CD4-positive, alpha-beta T cell treated with Interleukin-12 subunit alpha and Interleukin-12 subunit beta, for 1 hour (primary cell): Measurements from ENCODE around the gene C8G.

Experiments
- DNase-seq: peaks from one replicate; pipeline ENCODE4 v3.0.0-alpha.2; 2020

Gene C8G

DNA sequence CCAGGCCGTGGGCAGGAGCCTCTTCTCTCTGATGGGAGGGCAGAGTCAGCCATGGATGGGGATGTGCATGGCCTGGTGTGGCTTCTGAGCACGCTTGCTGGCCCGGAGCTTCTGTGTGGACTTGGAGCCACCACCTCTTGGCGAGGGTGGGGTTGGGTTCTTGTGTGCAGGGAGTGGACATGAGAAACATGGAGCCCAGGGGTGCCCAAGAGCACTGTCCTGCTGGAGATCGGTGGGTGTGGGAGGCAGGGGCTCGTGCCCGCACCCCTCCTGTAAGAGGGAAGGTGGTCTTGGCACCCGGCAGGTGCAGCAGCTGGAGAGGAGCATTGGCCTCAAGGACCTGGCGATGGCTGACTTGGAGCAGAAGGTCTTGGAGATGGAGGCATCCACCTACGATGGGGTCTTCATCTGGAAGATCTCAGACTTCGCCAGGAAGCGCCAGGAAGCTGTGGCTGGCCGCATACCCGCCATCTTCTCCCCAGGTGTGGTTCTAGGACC is 24.3 kb upstream of the C8G start:
- DNase-seq = no peak

DNA sequence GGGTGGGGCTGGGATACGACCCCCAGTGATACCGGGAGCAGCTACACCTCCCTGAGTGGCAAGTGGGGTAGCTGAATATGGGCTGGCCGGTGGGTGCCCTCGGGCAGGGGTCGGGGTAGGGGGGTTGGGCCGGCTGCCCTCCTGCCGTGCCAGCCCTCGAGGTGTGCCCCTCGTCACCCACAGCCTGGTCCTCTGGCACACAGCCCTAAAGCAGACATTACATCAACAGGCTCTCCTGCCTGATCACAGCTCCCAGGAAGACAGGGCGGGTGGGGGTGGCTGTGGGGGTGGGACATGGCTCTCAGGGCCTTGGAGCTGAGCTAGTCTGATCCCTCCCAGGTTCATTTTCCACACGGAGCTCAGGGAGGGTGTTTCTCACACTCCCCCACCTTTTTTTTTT is 23.7 kb upstream of the C8G start:
- no peak for DNase-seq

DNA sequence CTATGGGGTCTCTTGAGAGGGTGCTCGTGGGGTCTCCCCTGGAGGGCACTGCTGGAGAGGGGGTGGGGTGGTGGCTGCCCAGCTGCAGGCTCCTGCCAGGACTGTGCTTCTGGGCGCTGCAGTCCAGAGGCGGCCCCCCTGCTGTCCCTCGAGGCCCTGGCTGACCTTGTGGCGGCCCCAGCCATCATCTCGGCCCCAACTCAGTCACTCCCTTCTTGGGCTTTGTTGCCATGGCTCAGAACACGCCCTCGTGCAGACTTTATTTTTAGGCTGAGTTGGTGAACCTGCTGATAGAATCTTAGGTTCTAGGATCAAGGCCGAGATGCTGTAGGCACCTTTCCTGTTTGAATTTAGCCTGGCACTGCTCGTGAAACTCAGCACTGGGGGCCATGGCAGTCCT is 23.3 kb upstream of the C8G start:
- no peak for DNase-seq

DNA sequence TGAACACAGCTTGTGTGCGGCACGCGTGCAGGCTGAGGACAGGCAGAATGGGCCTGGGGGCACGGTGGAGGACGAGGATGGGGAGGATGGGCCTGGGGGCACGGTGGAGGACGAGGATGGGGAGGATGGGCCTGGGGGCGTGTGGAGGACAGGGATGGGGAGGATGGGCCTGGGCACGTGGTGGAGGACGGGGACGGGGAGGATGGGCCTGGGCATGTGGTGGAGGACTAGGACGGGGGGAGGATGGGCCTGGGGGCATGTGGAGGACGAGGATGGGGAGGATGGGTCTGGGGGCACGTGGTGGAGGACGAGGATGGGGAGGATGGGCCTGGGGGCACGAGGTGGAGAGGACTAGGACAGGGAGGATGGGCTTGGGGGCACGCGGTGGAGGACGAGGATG is 22.5 kb upstream of the C8G start:
- DNase-seq = no peak

DNA sequence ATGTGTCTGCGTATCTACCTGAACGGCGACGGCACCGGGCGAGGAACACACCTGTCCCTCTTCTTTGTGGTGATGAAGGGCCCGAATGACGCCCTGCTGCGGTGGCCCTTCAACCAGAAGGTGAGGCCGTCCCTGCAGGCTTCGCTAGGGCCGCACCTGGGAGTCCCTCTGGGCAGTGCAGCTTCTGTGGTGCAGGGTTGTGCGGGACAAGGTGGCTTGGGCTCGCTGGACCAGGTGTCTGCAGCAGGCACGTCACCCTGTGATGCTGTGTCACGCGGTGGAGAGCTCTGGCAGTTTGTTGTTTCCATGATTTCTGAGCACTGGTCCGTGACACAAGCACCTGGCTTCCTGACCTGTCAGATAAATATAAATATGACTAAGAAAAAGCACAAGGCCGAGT is 21.2 kb upstream of the C8G start:
- DNase-seq = no peak

GRCh38 chr9:136925414-136926153 is 19.5 kb upstream of the C8G start:
- no peak for DNase-seq

DNA sequence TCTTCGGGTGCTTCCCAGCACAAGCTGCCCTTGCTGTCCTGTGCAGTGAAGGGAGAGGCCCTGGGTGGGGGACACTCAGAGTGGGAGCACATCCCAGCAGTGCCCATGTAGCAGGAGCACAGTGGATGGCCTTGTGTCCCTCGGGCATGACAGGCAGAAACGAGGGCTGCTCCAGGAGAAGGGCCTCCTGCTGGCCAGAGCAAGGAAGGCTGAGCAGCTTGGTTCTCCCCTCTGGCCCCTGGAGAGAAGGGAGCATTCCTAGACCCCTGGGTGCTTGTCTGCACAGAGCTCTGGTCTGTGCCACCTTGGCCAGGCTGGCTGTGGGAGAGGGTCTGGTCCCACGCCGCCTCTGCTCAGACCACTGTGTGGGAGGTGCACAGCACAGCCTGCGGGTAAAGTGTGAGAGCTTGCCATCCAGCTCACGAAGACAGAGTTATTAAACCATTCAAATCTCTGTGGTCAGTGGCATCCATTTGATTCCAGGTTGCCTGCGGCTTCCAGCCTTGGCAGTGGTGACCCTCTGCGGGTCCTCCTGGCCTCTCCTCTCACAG is 18.8 kb upstream of the C8G start:
- DNase-seq = no peak

- no peak for DNase-seq
Measured at GRCh38 chr9:136926749-136927148, 18.3 kb upstream of the C8G start.

DNA sequence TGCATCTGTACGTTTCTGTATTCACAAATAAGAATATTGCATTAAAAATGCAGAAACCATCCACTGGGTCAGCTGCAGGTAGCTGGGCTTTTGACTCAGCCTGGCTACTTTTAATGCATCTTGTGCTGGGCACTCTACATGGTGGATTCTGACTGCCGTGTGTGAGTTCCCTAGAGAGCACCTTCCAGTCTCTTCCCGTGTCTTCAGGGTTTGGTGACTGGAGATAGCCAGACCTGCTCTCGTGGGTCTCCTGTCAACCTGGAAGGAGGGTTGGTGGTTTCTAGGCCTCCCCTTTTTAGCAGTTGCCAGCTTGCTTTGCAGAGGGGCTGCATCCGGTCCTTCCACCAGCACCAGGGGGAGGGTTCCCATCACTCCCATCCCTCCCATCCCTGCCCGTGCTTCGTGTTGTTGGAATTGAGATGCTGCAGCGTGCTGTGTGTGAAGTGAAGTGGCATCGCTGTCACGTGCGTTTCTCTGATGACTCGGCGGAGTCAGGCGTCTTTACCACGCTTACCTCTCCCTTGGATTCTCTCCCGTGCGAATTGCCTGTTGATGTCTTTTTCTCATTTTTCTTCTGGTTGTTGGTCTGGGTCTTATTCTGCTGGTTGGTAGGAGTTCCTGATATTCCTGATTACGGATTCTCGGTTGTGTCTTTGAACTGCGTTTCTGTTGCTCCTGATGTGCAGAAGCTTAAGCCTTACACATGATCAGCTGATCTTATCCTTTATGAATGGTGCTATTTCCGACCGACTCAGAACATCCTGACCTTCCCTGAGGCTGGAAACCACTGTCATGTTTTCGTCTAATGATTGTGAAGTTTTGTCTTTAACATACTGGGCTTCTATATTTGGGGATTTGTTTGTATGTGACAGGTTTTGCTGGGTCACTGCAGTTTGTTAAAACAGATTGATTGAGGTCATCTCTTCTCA is 17.4 kb upstream of the C8G start:
- no peak for DNase-seq

GRCh38 chr9:136928591-136928990 is 16.5 kb upstream of the C8G start:
- no peak for DNase-seq

DNA sequence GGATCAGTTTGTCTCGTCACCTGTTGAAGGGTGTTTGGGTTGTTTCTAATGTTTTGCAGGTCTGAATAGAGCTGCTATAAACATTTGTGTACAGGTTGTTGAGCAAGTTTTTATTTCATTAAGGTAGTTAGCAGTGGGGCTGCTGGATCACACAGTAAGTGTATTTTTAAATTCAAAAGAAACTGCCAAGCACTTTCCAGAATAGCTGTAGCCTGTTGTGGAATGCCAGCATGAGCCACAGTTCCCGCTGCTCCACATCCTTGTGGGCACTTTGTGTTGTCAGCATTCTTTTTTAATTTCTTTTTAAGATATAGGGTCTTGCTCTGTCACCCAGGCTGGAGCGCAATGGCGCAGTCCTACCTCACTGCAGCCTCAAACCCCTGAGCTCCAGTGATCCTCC is 15.0 kb upstream of the C8G start:
- no peak for DNase-seq

DNA sequence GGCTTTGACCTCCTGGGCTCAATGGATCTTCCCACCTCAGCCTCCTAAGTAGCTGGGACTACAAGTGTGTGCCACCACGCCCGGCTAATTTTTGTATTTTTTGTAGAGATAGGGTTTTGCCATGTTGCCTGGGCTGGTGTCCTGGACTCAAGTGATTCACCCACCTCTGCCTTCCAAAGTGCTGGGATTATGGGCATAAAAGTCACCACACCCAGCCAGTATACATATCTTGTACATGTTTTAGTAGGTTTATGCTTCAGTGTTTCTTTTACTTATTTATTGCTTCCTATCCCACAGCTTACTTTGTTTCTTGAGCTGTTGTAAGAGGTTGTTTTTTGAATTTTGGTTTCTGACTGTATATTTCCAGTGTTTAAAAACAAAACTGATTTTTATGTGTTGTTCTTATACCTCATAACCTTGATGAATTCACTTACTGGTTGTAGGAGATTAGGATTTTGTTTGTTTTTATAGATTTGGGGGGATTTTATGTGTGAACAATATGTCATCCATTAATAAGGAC is 13.4 kb upstream of the C8G start:
- DNase-seq = no peak

DNA sequence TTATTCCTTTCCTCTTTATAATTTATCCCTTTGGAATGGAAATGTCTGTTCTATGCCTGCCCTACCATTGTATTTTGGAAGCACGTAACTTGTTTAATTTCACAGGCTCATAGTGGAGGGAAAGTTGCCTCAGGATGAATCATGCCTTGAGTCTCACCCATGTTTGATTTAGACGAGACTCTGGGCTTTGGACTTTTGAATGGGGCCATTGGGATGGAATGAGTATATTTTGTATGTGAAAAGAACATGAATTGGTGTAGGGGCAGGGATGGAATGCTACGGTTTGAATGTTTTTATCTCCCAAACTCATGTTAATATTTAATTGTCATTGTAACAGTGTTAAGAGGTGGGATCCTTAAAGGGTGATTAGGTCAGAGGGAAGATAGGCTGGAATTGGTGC is 10.8 kb upstream of the C8G start:
- DNase-seq = no peak

- DNase-seq = no peak
Measured at GRCh38 chr9:136935651-136936050, 9.4 kb upstream of the C8G start.

DNA sequence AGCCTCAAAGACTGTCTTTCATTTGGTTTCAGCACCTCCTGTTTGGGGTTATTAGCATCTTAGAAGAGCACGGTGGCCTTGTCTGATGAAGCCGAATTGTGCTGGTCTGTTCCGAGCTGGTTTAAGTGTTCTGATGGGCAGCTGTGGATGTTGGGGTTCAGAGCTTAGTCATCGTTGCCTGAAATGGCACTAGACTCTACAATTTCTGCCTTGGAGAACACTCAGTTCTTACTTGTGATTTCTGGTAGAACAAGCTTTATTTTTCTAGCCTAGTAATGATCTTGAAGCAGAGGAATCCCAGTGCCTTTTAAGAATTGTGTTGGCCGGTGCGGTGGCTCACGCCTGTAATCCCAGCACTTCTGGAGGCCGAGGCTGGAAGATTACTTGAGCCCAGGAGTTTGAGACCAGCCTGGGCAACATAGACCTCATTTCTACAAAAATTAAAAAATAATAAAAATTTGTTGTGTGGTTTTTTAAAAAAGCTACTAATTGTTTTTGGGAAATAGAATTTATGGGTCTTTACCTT is 8.3 kb upstream of the C8G start:
- DNase-seq = no peak

- no peak for DNase-seq
Measured at GRCh38 chr9:136937186-136938001, 7.6 kb upstream of the C8G start.

GRCh38 chr9:136939431-136939995 is 5.5 kb upstream of the C8G start:
- no peak for DNase-seq

GRCh38 chr9:136939996-136940525 is 5.0 kb upstream of the C8G start:
- no peak for DNase-seq

DNA sequence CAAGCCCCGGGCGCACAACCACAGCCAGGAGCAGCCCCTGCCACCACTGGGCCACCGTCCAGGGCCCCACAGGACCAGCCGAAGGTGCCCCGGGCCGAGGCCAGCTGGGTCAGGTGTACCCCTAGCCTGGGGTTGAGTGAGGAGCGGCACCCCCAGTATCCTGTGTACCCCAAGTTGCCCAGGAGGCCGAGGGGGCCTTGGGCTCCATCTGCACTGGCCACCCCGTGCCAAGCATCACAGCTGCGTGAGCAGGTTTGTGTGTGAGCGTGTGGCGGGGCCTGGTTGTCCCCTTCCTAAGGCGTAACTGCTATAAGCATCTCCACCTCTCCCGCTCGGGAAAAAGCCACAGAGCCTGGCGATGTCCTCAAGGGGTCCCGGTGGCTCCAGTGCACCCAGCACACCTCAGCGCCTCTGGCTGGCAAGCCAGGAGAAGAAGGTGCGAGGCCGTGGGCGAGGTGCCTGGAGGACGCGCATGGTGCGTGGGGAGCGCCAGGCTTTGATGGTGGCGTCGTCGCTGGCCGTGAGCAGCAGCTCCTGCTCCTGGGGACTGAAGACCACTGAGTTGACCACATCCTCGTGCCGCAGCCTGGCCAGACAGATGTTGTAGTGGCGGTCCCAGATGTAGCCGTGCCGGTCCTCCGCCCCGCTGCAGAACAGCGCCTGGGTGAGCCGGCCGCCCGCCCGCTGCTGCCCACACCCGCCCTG is 4.4 kb upstream of the C8G start:
- no peak for DNase-seq

- no peak for DNase-seq
Measured at GRCh38 chr9:136941231-136942111, 3.6 kb upstream of the C8G start.
